ENCODE measurements around the gene OBSCN. TPM values are rescaled to one million over a fixed set of nuclear protein-coding genes. Genes with fewer than 3 reads are reported as not detected.

The OBSCN gene
- total and polyA plus RNA-seq, 10 of the 15 experiments (the other 5 are each of a cell fraction or from before 2014, with no cell fraction given), result 0.01 to 0.36 (median 0.08) TPM; not detected in 2

DNA sequence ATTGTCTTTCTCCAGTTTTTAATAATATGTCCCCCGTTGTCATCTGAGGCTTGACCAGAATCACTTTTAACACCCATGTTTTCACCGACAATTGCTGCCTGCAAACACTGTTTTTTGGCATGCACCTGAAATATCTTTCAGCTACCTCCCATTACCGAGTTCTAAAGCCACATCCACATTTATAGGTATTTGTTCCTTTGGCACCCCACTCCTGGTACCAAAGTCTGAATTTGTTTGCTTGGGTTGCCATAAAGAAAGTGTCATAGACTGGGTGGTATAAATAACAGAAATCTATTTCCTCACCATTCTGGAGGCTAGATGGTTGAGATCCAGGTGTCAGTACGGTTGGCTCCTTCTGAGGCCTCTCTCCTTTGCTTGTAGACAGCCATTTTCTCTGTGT, 94.2 kb downstream of the OBSCN start:
- ChIA-PET CTCF (no interaction called here), POLR2A (no interaction called here), SMC1A (ENCODE audit: uncharacterized antibody, unreplicated experiment) (no interaction called here), RAD21 (ENCODE audit: unreplicated experiment) (no interaction called here)
- H3K4me2 ChIP-seq (ENCODE audit: control insufficient read depth, insufficient read depth), result no peak overlapping the region
- no peaks in the 10 kb centered on the region for H3K79me2 ChIP-seq (ENCODE audit: control insufficient read depth, insufficient read depth, low read length)
- TF ChIP-seq ATF7 (IDR thresholded peaks at IDR 0.05; ENCODE audit: low read depth), result no peak
- no peak for TF ChIP-seq ZNF274 (IDR thresholded peaks at IDR 0.05; ENCODE audit: insufficient read depth, insufficient read length)
- no peak for TF ChIP-seq MTA3 (IDR thresholded peaks at IDR 0.05; ENCODE audit: borderline replicate concordance, low read length)
- no peak for TF ChIP-seq CBX5 (IDR thresholded peaks at IDR 0.05; ENCODE audit: low read depth)
- no peak for TF ChIP-seq IKZF2 (IDR thresholded peaks at IDR 0.05)
- no peak for TF ChIP-seq POLR2AphosphoS2 (IDR thresholded peaks at IDR 0.05; ENCODE audit: low read depth, low read length)
- TF ChIP-seq CEBPB (IDR thresholded peaks at IDR 0.05; ENCODE audit: borderline replicate concordance in 1 of 2, low read depth in 2 of 2, low read length in 2 of 2), result no peak
- TF ChIP-seq CHD2 (IDR thresholded peaks at IDR 0.05; ENCODE audit: borderline replicate concordance, low read depth, low read length), result no peak
- TF ChIP-seq BCL11A (IDR thresholded peaks at IDR 0.05; ENCODE audit: low read depth, low read length), result no peak
- TF ChIP-seq, protein P1, sequence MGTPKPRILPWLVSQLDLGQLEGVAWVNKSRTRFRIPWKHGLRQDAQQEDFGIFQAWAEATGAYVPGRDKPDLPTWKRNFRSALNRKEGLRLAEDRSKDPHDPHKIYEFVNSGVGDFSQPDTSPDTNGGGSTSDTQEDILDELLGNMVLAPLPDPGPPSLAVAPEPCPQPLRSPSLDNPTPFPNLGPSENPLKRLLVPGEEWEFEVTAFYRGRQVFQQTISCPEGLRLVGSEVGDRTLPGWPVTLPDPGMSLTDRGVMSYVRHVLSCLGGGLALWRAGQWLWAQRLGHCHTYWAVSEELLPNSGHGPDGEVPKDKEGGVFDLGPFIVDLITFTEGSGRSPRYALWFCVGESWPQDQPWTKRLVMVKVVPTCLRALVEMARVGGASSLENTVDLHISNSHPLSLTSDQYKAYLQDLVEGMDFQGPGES (IDR thresholded peaks at IDR 0.05), result no peak
- TF ChIP-seq, protein P2, sequence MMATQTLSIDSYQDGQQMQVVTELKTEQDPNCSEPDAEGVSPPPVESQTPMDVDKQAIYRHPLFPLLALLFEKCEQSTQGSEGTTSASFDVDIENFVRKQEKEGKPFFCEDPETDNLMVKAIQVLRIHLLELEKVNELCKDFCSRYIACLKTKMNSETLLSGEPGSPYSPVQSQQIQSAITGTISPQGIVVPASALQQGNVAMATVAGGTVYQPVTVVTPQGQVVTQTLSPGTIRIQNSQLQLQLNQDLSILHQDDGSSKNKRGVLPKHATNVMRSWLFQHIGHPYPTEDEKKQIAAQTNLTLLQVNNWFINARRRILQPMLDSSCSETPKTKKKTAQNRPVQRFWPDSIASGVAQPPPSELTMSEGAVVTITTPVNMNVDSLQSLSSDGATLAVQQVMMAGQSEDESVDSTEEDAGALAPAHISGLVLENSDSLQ (IDR thresholded peaks at IDR 0.05), result no peak
- TF ChIP-seq ZZZ3 (IDR thresholded peaks at IDR 0.05; ENCODE audit: control insufficient read depth, insufficient read length, low read depth), result no peak
- TF ChIP-seq BHLHE40 (IDR thresholded peaks at IDR 0.05; ENCODE audit: borderline replicate concordance in 1 of 2, low read depth in 2 of 2, low read length in 1 of 2), result no peak
- H3K36me3 ChIP-seq (ENCODE audit: control insufficient read depth in 2 of 2, insufficient read depth in 2 of 2, low read length in 1 of 2), result no peaks in the 10 kb centered on the region
- no peak overlapping the region for H2AFZ ChIP-seq (ENCODE audit: control insufficient read depth, low read depth, low read length)
- intact Hi-C loops (cut with micrococcal nuclease; ENCODE audit: unreplicated experiment), result no loop called here
- H3K4me3 ChIP-seq, result no peak overlapping the region
- no peak overlapping the region for H3K27ac ChIP-seq (ENCODE audit: control insufficient read depth, insufficient read depth)
- BruUV-seq (replicated peaks), result no TSS peak
- no peak overlapping the region for H3K9ac ChIP-seq (ENCODE audit: control insufficient read depth, insufficient read depth, low read length)
- ATAC-seq, result no peak
- no peaks in the 10 kb centered on the region for H3K4me1 ChIP-seq (ENCODE audit: control insufficient read depth, insufficient read depth, low read length)
- FAIRE-seq, result no peak
- 18% methylated on average over 4 of the region's 4 CpGs for WGBS (ENCODE audit: insufficient coverage, insufficient replicate concordance, low lambda C conversion rate, missing lambda C conversion rate)
- H3K27me3 ChIP-seq (replicated peaks in 1 of 2; ENCODE audit: control insufficient read depth in 2 of 2, insufficient read depth in 2 of 2, low read length in 1 of 2), result no peaks in the 10 kb centered on the region; a peak in 1 of 4 replicates
- no peaks in the 10 kb centered on the region for H4K20me1 ChIP-seq (ENCODE audit: control insufficient read depth, insufficient read depth)
- in situ Hi-C loops (cut with MboI), result no loop called here
- H3K9me3 ChIP-seq (replicated peaks; ENCODE audit: control insufficient read depth, insufficient read depth, low read length), result peaks cover 6% of the 10 kb centered on the region
- DNase-seq (ENCODE audit: low read depth, low spot score), result no peak
